GM12874 (cell line): ENCODE results near the gene RAB19.

Source experiments
- TF ChIP-seq, protein P1 (sequence below): IDR thresholded peaks from 2 replicates; pipeline ENCODE4 v1.5.1; 2011; ENCODE audit warnings: low read depth, mild to moderate bottlenecking, control low read depth, low read length, moderate library complexity; ENCODE audit not compliant: insufficient read depth

RAB19 gene

GRCh38 chr7:140423501-140423900 lies 19.6 kb downstream of the RAB19 start:
- TF ChIP-seq, protein P1, sequence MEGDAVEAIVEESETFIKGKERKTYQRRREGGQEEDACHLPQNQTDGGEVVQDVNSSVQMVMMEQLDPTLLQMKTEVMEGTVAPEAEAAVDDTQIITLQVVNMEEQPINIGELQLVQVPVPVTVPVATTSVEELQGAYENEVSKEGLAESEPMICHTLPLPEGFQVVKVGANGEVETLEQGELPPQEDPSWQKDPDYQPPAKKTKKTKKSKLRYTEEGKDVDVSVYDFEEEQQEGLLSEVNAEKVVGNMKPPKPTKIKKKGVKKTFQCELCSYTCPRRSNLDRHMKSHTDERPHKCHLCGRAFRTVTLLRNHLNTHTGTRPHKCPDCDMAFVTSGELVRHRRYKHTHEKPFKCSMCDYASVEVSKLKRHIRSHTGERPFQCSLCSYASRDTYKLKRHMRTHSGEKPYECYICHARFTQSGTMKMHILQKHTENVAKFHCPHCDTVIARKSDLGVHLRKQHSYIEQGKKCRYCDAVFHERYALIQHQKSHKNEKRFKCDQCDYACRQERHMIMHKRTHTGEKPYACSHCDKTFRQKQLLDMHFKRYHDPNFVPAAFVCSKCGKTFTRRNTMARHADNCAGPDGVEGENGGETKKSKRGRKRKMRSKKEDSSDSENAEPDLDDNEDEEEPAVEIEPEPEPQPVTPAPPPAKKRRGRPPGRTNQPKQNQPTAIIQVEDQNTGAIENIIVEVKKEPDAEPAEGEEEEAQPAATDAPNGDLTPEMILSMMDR: no peak

GRCh38 chr7:140425718-140426117 lies 21.9 kb downstream of the RAB19 start:
- TF ChIP-seq, protein P1: no peak

DNA sequence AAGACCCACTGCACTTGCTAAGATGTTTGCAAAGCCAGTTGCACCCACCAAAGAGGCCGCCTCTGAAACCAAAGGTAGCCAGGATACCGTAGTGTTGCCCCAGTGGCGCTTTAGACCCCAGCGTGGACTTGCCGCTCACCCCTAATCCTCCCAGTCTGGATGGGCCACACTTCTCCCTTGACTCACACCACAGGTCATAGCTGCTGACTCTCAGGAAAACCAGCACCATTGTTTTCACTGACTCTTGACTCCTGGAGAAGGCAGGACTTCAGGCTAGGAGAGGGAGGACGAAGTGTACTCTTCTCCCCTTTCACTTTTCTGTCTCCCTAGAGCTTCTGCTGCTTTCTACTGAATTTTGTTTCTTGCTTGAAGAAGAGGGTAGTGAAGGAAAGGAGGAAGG lies 22.3 kb downstream of the RAB19 start:
- TF ChIP-seq, protein P1: no peak

- TF ChIP-seq, protein P1: no peak
These were observed 29.5 kb downstream of the RAB19 start for GRCh38 chr7:140433396-140433795.

DNA sequence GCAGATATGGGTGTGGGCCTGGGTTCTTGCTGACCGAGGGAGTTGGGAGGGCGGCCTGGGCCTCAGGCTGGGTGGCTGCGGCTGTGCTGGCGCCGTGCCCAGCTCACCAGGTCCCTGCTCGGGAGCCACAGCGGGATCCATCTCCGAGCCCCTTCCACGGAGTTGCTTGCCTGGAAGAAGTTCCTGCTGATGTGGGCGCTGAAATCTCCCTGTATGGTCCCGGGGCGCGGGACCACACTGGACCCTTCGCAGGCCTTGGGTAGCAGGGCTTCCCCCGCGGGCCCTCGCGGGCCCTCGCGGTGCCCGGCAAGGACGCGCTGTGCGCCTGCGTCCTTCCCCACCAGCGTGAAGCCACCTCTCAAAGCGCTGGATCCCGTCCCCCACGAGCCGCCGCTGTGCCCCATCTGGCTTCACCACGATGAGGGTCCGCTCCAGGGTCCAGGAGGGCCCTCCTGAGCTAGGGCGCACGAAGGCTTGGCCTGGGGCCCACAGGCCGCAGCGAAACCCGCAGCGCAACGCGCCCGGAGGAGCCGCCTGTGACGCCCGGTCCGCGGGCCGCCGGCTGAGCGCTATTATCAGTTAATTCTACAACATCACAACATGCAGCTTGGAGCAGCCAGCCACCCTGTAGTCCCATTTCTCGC lies 31.5 kb downstream of the RAB19 start:
- TF ChIP-seq, protein P1: no peak

- TF ChIP-seq, protein P1: no peak
These were observed 35.5 kb downstream of the RAB19 start for GRCh38 chr7:140439359-140439758.

GRCh38 chr7:140440593-140440992 lies 36.7 kb downstream of the RAB19 start:
- TF ChIP-seq, protein P1: no peak
